ENCODE data around the gene PCNT.
"Not testable (repeated sequence)": the region's sequence is repeated elsewhere in the genome, so short reads cannot be mapped to it uniquely, and the experiment has no call there.

Gene PCNT

GRCh38 chr21:46307625-46308024, 16.3 kb upstream of the PCNT start:
- DNase-seq: no peak

GRCh38 chr21:46308431-46308830, 15.5 kb upstream of the PCNT start:
- no peak for DNase-seq

- DNase-seq: not testable (repeated sequence)
Observed at GRCh38 chr21:46310260-46310659, 13.7 kb upstream of the PCNT start.

- no peak for DNase-seq
Observed at GRCh38 chr21:46311568-46311967, 12.4 kb upstream of the PCNT start.

GRCh38 chr21:46312949-46313348, 11.0 kb upstream of the PCNT start:
- DNase-seq: no peak

- no peak for DNase-seq
Observed at GRCh38 chr21:46314441-46315020, 9.4 kb upstream of the PCNT start.

- no peak for DNase-seq
Observed at GRCh38 chr21:46316708-46317324, 7.1 kb upstream of the PCNT start.

- DNase-seq: no peak
Observed at GRCh38 chr21:46317710-46318463, 6.1 kb upstream of the PCNT start.

GRCh38 chr21:46318464-46318845, 5.5 kb upstream of the PCNT start:
- no peak for DNase-seq

- no peak for DNase-seq
Observed at GRCh38 chr21:46319186-46319585, 4.8 kb upstream of the PCNT start.

GRCh38 chr21:46320331-46320801, 3.6 kb upstream of the PCNT start:
- DNase-seq: no peak

- DNase-seq: no peak
Observed at GRCh38 chr21:46322351-46323226, 1.4 kb upstream of the PCNT start.

- no peak for DNase-seq
Observed at GRCh38 chr21:46323227-46323709, 688 bp upstream of the PCNT start.

- peak; percentile 24 to 91 (median 82) for DNase-seq
Observed at GRCh38 chr21:46324390-46325072, 575 bp downstream of the PCNT start.

- peak in 29 of 56 donors; percentile 7 to 56 (median 32) for DNase-seq
Observed at GRCh38 chr21:46325073-46325912, 1.3 kb downstream of the PCNT start.

GRCh38 chr21:46326110-46326703, 2.3 kb downstream of the PCNT start:
- no peak for DNase-seq

GRCh38 chr21:46327711-46328110, 3.8 kb downstream of the PCNT start:
- no peak for DNase-seq

GRCh38 chr21:46328151-46328550, 4.2 kb downstream of the PCNT start:
- no peak for DNase-seq

GRCh38 chr21:46329796-46330195, 5.8 kb downstream of the PCNT start:
- DNase-seq: no peak
